Mesenchymal stem cell (in vitro differentiated cells and primary cell): ENCODE measurements around the gene RXRB.
A peak's percentile ranks its signal among the peaks of the same experiment; 100 is the strongest.

Experiments
- DNase-seq: peaks from one replicate; pipeline ENCODE4 v3.0.0-alpha.2; 2013
- H2AFZ ChIP-seq: one replicate; pipeline ENCODE4 v1.6.1; 2013; ENCODE audit warnings: low read depth, mild to moderate bottlenecking, control low read depth, inconsistent platforms, low read length, moderate library complexity
- H2AK5ac ChIP-seq: 2 replicates; pipeline ENCODE4 v1.6.1; 2013; ENCODE audit warnings: low read length, moderate library complexity, mild to moderate bottlenecking, inconsistent platforms; ENCODE audit not compliant: severe bottlenecking
- H2BK120ac ChIP-seq: one replicate; pipeline ENCODE4 v1.6.1; 2013; ENCODE audit warnings: low read depth, mild to moderate bottlenecking, inconsistent platforms, low read length, moderate library complexity
- H2BK12ac ChIP-seq, 2 experiments: one replicate each; pipeline ENCODE4 v1.6.1; 2013; ENCODE audit warnings: inconsistent platforms in 2 of 2, low read length in 2 of 2, mild to moderate bottlenecking in 2 of 2, moderate library complexity in 2 of 2, control low read depth in 1 of 2
- H2BK15ac ChIP-seq: one replicate; pipeline ENCODE4 v1.6.1; 2013; ENCODE audit warnings: mild to moderate bottlenecking, low read depth, inconsistent platforms; ENCODE audit not compliant: poor library complexity, severe bottlenecking
- H2BK5ac ChIP-seq: 2 replicates; pipeline ENCODE4 v1.6.1; 2013; ENCODE audit warnings: low read depth, mild to moderate bottlenecking, low read length, control low read depth, inconsistent platforms; ENCODE audit not compliant: poor library complexity, severe bottlenecking
- H3K14ac ChIP-seq, 2 experiments: one replicate each; pipeline ENCODE4 v1.6.1; 2013; ENCODE audit warnings: inconsistent platforms in 2 of 2, low read length in 2 of 2, control low read depth in 1 of 2, mild to moderate bottlenecking in 1 of 2, moderate library complexity in 1 of 2
- H3K18ac ChIP-seq, 2 experiments: one replicate each; pipeline ENCODE4 v1.6.1; 2013; ENCODE audit warnings: inconsistent platforms in 2 of 2, low read length in 2 of 2, control low read depth in 1 of 2, low read depth in 1 of 2, mild to moderate bottlenecking in 1 of 2
- H3K23ac ChIP-seq, 2 experiments: one replicate each; pipeline ENCODE4 v1.6.1; 2013; ENCODE audit warnings: inconsistent platforms in 2 of 2, low read length in 2 of 2, mild to moderate bottlenecking in 2 of 2, moderate library complexity in 2 of 2, control low read depth in 1 of 2
- H3K27ac ChIP-seq: 2 replicates; pipeline ENCODE4 v1.5.1; 2013; ENCODE audit warnings: mild to moderate bottlenecking, moderate library complexity, low read length, control low read depth, inconsistent platforms; ENCODE audit not compliant: poor library complexity, severe bottlenecking
- H3K27me3 ChIP-seq, 2 experiments: 2 replicates each; pipeline versions ENCODE4 v1.6.1 to v1.7.0; 2013; ENCODE audit warnings: low read length in 2 of 2, mild to moderate bottlenecking in 2 of 2, moderate library complexity in 2 of 2, control low read depth in 1 of 2, inconsistent platforms in 1 of 2; ENCODE audit not compliant: control insufficient read depth in 1 of 2, insufficient read depth in 1 of 2
- H3K36me3 ChIP-seq, 2 experiments: 2 replicates each; pipeline versions ENCODE4 v1.6.1 to v1.7.0; 2013; ENCODE audit warnings: low read length in 2 of 2, control low read depth in 1 of 2, inconsistent platforms in 1 of 2, low read depth in 1 of 2, mild to moderate bottlenecking in 1 of 2; ENCODE audit not compliant: insufficient read depth in 2 of 2, control insufficient read depth in 1 of 2
- H3K4ac ChIP-seq, 2 experiments: one replicate each; pipeline ENCODE4 v1.6.1; 2013; ENCODE audit warnings: inconsistent platforms in 2 of 2, low read length in 2 of 2, mild to moderate bottlenecking in 2 of 2, moderate library complexity in 2 of 2, control low read depth in 1 of 2, low read depth in 1 of 2
- H3K4me1 ChIP-seq: 2 replicates; pipeline ENCODE4 v1.6.1; 2013; ENCODE audit warnings: low read depth, low read length, control low read depth; ENCODE audit not compliant: control insufficient read depth, insufficient read depth
- H3K4me2 ChIP-seq: 2 replicates; pipeline ENCODE4 v1.6.1; 2013; ENCODE audit warnings: low read length, mild to moderate bottlenecking, inconsistent platforms; ENCODE audit not compliant: poor library complexity, severe bottlenecking
- H3K4me3 ChIP-seq, 2 experiments: 2 replicates each; pipeline versions ENCODE4 v1.5.1 to v1.7.0; 2013; ENCODE audit warnings: low read length in 2 of 2, mild to moderate bottlenecking in 2 of 2, control low read depth in 1 of 2, low read depth in 1 of 2; ENCODE audit not compliant: insufficient read depth in 1 of 2
- H3K79me1 ChIP-seq: replicated peaks from 2 replicates; pipeline ENCODE4 v1.6.1; 2013; ENCODE audit warnings: mild to moderate bottlenecking, control low read depth, low read length, inconsistent platforms; ENCODE audit not compliant: poor library complexity, severe bottlenecking
- H3K9ac ChIP-seq: 2 replicates; pipeline ENCODE4 v1.7.0; 2013; ENCODE audit warnings: mild to moderate bottlenecking, low read length, moderate library complexity
- H3K9me3 ChIP-seq: 2 replicates; pipeline ENCODE4 v1.7.0; 2013; ENCODE audit warnings: mild to moderate bottlenecking, low read length; ENCODE audit not compliant: control insufficient read depth
- H4K8ac ChIP-seq: one replicate; pipeline ENCODE4 v1.6.1; 2013; ENCODE audit warnings: inconsistent platforms, mild to moderate bottlenecking, low read length, moderate library complexity
- H4K91ac ChIP-seq: one replicate; pipeline ENCODE4 v1.6.1; 2013; ENCODE audit warnings: mild to moderate bottlenecking, low read length, inconsistent platforms
- WGBS: methylation state at CpG from one replicate; pipeline ENCODE4 v1.1.7; 2013; ENCODE audit warnings: mixed read lengths; 5-methylcytosine and 5-hydroxymethylcytosine counted together

Gene RXRB

DNA sequence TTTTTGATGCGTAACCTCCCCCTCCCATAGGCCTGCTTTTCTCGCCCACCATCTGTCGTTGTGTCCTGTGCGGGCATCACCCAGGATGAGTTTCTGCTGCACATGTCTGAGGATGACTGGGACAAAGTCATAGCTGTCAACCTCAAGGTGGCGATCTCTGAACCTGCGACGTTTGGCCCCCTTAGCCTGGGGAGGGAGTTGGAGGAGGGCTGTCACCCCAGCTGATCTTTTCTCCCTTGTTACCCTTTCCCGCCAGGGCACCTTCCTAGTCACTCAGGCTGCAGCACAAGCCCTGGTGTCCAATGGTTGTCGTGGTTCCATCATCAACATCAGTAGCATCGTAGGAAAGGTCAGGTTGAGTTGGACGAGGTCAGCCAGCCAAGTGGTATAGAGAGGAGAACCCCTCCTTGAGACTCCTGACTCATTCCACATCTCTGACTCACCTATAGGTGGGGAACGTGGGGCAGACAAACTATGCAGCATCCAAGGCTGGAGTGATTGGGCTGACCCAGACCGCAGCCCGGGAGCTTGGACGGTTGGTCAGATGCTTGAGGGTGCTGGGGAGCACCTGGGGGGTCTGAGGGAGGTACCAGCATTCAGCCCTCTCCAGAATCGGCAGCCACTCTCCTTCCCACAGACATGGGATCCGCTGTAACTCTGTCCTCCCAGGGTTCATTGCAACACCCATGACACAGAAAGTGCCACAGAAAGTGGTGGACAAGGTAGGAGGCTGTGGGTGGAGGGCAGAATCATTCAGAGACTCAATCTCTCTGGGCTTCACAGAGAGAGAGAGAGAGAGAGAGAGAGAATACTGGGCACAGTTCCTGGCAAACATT, 4.9 kb upstream of the RXRB start:
- H3K4me2 ChIP-seq, result peak overlapping the region; percentile 97
- DNase-seq, result peak; percentile 59

GRCh38 chr6:33204415-33205190, 4.1 kb upstream of the RXRB start, which contains the start of gene HSD17B8:
Gene HSD17B8 (plus strand): TSS chr6:33204655. CDS start chr6:33204669, 14 bp downstream.
- H3K14ac ChIP-seq, result peak within 1 kb of the TSS in 1 of 2 experiments; percentile 76
- peaks cover 9% of the 10 kb centered on the region for H3K79me1 ChIP-seq
- peak within 1 kb of the TSS; percentile 97 for H3K4me2 ChIP-seq
- DNase-seq, result peak; percentile 94
- H3K4me1 ChIP-seq, result peaks cover 49% of the 10 kb centered on the region
- H2AFZ ChIP-seq, result no peak within 1 kb of the TSS
- H2BK5ac ChIP-seq, result peak within 1 kb of the TSS; percentile 46
- peak within 1 kb of the TSS; percentile 22 to 50 for H2BK12ac ChIP-seq
- H3K4me3 ChIP-seq, result peak within 1 kb of the TSS; percentile 79 to 86
- peak within 1 kb of the TSS; percentile 82 to 86 for H3K4ac ChIP-seq
- H3K9me3 ChIP-seq, result no peaks in the 10 kb centered on the region
- H2AK5ac ChIP-seq, result peak within 1 kb of the TSS; percentile 23
- peak within 1 kb of the TSS; percentile 52 for H3K27ac ChIP-seq
- peak within 1 kb of the TSS; percentile 84 for H3K9ac ChIP-seq
- H3K36me3 ChIP-seq, result peaks cover 25 to 30% of the 10 kb centered on the region in 2 experiments
- H3K18ac ChIP-seq, result peak within 1 kb of the TSS; percentile 81 to 95
- H2BK15ac ChIP-seq, result no peak within 1 kb of the TSS
- 6% methylated on average over 34 of the region's 48 CpGs for WGBS
- H3K27me3 ChIP-seq, result no peaks in the 10 kb centered on the region
- peak within 1 kb of the TSS; percentile 84 for H4K8ac ChIP-seq
- H3K23ac ChIP-seq, result peak within 1 kb of the TSS in 1 of 2 experiments; percentile 95
- H4K91ac ChIP-seq, result peak within 1 kb of the TSS; percentile 96
- peak within 1 kb of the TSS; percentile 12 for H2BK120ac ChIP-seq

More for the DNA sequence above, 4.9 kb upstream of the RXRB start:
- H4K8ac ChIP-seq, result peak overlapping the region; percentile 84
- peak overlapping the region; percentile 54 for H2AK5ac ChIP-seq
- no peak overlapping the region for H3K23ac ChIP-seq
- H3K18ac ChIP-seq, result peak overlapping the region; percentile 81 to 95
- H3K4me1 ChIP-seq, result peaks cover 49% of the 10 kb centered on the region
- H2AFZ ChIP-seq, result no peak overlapping the region
- H3K79me1 ChIP-seq, result peaks cover 10% of the 10 kb centered on the region
- H3K9me3 ChIP-seq, result no peaks in the 10 kb centered on the region
- no peak overlapping the region for H4K91ac ChIP-seq
- 36% methylated on average over 7 of the region's 17 CpGs for WGBS
- H2BK12ac ChIP-seq, result peak overlapping the region in 1 of 2 experiments; percentile 11
- no peaks in the 10 kb centered on the region for H3K27me3 ChIP-seq
- H3K9ac ChIP-seq, result peak overlapping the region; percentile 84
- H3K14ac ChIP-seq, result no peak overlapping the region
- peak overlapping the region; percentile 79 to 86 for H3K4me3 ChIP-seq
- peak overlapping the region; percentile 82 to 86 for H3K4ac ChIP-seq
- H3K27ac ChIP-seq, result peak overlapping the region; percentile 36
- H2BK5ac ChIP-seq, result no peak overlapping the region
- H2BK120ac ChIP-seq, result no peak overlapping the region
- peak overlapping the region; percentile 44 for H2BK15ac ChIP-seq
- peaks cover 31 to 38% of the 10 kb centered on the region in 2 experiments for H3K36me3 ChIP-seq

DNA sequence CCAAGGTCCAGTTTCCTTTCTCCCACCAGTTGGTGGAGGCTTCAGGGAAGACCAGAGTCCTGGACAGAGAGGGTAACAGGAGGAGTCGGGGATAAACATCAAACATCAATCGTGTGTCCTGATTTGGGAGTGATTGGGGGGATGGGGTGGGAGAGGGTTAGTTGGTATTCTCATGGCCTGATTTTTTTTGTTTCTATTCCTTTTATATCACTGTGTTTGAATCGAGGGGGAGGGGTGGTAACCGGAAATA, 3.6 kb upstream of the RXRB start:
- H4K91ac ChIP-seq, result no peak overlapping the region
- WGBS, result 17% methylated on average over 4 of the region's 4 CpGs

More for the DNA sequence above, 3.6 kb upstream of the RXRB start:
- Histone ChIP-seq H3K14ac (no peak overlapping the region), H2BK120ac (no peak overlapping the region), H3K27me3 (no peaks in the 10 kb centered on the region), H3K4me1 (peaks cover 50% of the 10 kb centered on the region), H2AK5ac (peak overlapping the region; percentile 23), H2BK15ac (no peak overlapping the region), H3K36me3 (peaks cover 24 to 26% of the 10 kb centered on the region in 2 experiments), H3K4me2 (peak overlapping the region; percentile 48), H2BK5ac (no peak overlapping the region), H3K79me1 (peaks cover 9% of the 10 kb centered on the region), H4K8ac (no peak overlapping the region), H3K9ac (peak overlapping the region; percentile 0), H2AFZ (no peak overlapping the region), H2BK12ac (peak overlapping the region in 1 of 2 experiments; percentile 38), H3K4ac (no peak overlapping the region), H3K18ac (no peak overlapping the region), H3K9me3 (no peaks in the 10 kb centered on the region), H3K23ac (no peak overlapping the region), H3K4me3 (peak overlapping the region in 1 of 2 experiments; percentile 86), H3K27ac (peak overlapping the region; percentile 31)
- DNase-seq, result no peak
